Measurements from ENCODE around the gene SFTA2. TPM values are rescaled to one million over a fixed set of nuclear protein-coding genes. Genes with fewer than 3 reads are reported as not detected.

Gene SFTA2
- total RNA-seq, 1 experiment from 2014 or later: not detected

DNA sequence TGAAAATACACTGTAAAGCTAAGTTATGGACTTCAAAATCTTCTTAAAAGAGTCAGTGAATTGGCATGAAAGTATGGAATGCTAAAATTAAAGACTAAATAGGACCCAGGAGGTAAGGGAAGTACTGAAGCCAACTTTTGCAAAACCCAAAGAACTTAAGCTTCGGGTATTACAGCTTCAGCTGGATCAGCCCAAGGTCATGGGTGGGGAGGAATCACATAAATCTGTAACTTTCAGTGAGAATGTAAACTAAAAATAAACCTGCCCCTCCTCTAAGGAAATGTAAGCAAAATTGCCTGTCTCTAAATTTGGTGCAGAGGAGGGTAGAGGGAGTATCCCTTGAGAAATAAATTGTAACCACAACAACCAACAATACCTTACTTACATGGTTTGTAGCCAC is 47.2 kb upstream of the SFTA2 start:
- no peak overlapping the region for H3K27ac Mint-ChIP-seq
- H3K23ac ChIP-seq (ENCODE audit: insufficient read length, low read depth, low read length): no peak overlapping the region
- H3K23me2 ChIP-seq (ENCODE audit: insufficient read length, low read depth, low read length, poor library complexity, severe bottlenecking): no peaks in the 10 kb centered on the region
- H2BK15ac ChIP-seq (ENCODE audit: low read depth, low read length): no peak overlapping the region
- no peak overlapping the region for H3K14ac ChIP-seq (ENCODE audit: insufficient read depth, low read length)
- H3K18ac ChIP-seq (ENCODE audit: insufficient read length, low read depth, low read length): no peak overlapping the region
- no peaks in the 10 kb centered on the region for H3K79me1 ChIP-seq (ENCODE audit: insufficient read depth, low read depth, low read length, poor library complexity, severe bottlenecking)
- H3T11ph ChIP-seq (ENCODE audit: low read length): no peak overlapping the region
- H3K4me2 ChIP-seq (ENCODE audit: insufficient read depth, insufficient read length, low read length): no peak overlapping the region
- H3K4me1 ChIP-seq (ENCODE audit: insufficient read depth, low read length): no peaks in the 10 kb centered on the region; the same call in 1 of the 2 replicates
- H3K9me3 Mint-ChIP-seq: no peaks in the 10 kb centered on the region
- H3K9ac ChIP-seq (ENCODE audit: extremely low read depth, insufficient read length, low read length): no peak overlapping the region
- no peak overlapping the region for H2AK5ac ChIP-seq (ENCODE audit: insufficient read length, low read length)
- H4K8ac ChIP-seq (replicated peaks; ENCODE audit: insufficient read length, low read depth, low read length): no peak overlapping the region
- no peak overlapping the region for H4K5ac ChIP-seq (ENCODE audit: insufficient read length, low read depth, low read length)
- TF ChIP-seq, protein P1, sequence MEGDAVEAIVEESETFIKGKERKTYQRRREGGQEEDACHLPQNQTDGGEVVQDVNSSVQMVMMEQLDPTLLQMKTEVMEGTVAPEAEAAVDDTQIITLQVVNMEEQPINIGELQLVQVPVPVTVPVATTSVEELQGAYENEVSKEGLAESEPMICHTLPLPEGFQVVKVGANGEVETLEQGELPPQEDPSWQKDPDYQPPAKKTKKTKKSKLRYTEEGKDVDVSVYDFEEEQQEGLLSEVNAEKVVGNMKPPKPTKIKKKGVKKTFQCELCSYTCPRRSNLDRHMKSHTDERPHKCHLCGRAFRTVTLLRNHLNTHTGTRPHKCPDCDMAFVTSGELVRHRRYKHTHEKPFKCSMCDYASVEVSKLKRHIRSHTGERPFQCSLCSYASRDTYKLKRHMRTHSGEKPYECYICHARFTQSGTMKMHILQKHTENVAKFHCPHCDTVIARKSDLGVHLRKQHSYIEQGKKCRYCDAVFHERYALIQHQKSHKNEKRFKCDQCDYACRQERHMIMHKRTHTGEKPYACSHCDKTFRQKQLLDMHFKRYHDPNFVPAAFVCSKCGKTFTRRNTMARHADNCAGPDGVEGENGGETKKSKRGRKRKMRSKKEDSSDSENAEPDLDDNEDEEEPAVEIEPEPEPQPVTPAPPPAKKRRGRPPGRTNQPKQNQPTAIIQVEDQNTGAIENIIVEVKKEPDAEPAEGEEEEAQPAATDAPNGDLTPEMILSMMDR (conservative IDR thresholded peaks at IDR 0.05): no peak
- no peaks in the 10 kb centered on the region for H3K9me3 ChIP-seq (ENCODE audit: control insufficient read depth, low read depth, low read length)
- H4K91ac ChIP-seq (ENCODE audit: insufficient read length, low read depth, low read length): no peak overlapping the region
- no peaks in the 10 kb centered on the region for H3K79me2 ChIP-seq (ENCODE audit: insufficient read depth, low read length)
- no peak overlapping the region for H2BK20ac ChIP-seq (ENCODE audit: low read depth, low read length, poor library complexity, severe bottlenecking)
- no peak overlapping the region for H3K56ac ChIP-seq (ENCODE audit: insufficient read length, low read depth, low read length)
- no peak overlapping the region for H2BK12ac ChIP-seq (ENCODE audit: insufficient read length, low read depth, low read length)
- H3K27ac ChIP-seq (ENCODE audit: insufficient read length, low read depth, low read length): no peak overlapping the region
- H3K4ac ChIP-seq (ENCODE audit: low read depth, low read length): no peak overlapping the region
- WGBS (ENCODE audit: extremely low coverage, insufficient read length, low lambda C conversion rate): no CpG with 5 or more reads among the region's 1 CpG
- no peaks in the 10 kb centered on the region for H3K27me3 ChIP-seq (ENCODE audit: insufficient read depth, low read length)
- peaks cover 7% of the 10 kb centered on the region for H3K27me3 Mint-ChIP-seq (ENCODE audit: low read depth)
- DNase-seq: no peak
- no peak overlapping the region for H2BK5ac ChIP-seq (ENCODE audit: insufficient read length, low read length)
- no peak overlapping the region for H2AFZ ChIP-seq (ENCODE audit: low read length)
- no peaks in the 10 kb centered on the region for H3K36me3 Mint-ChIP-seq (ENCODE audit: insufficient read depth in 1 of 3, low read depth in 3 of 3)
- no peak overlapping the region for H3K4me3 Mint-ChIP-seq
- H4K20me1 ChIP-seq (ENCODE audit: control insufficient read depth, insufficient read depth, insufficient read length): no peaks in the 10 kb centered on the region
- no peak overlapping the region for H2BK120ac ChIP-seq (ENCODE audit: low read depth, low read length, poor library complexity, severe bottlenecking)
- H3K4me1 Mint-ChIP-seq: peaks cover 17 to 25% of the 10 kb centered on the region in 2 experiments

Measured in H9 (cell line).